Measurements from ENCODE around the gene CHMP2A. TPM values are rescaled to one million over a fixed set of nuclear protein-coding genes. Genes with fewer than 3 reads are reported as not detected.

Gene CHMP2A
- total RNA-seq, 4 donors from 2014 or later = 79.2 to 115 (median 101) TPM

DNA sequence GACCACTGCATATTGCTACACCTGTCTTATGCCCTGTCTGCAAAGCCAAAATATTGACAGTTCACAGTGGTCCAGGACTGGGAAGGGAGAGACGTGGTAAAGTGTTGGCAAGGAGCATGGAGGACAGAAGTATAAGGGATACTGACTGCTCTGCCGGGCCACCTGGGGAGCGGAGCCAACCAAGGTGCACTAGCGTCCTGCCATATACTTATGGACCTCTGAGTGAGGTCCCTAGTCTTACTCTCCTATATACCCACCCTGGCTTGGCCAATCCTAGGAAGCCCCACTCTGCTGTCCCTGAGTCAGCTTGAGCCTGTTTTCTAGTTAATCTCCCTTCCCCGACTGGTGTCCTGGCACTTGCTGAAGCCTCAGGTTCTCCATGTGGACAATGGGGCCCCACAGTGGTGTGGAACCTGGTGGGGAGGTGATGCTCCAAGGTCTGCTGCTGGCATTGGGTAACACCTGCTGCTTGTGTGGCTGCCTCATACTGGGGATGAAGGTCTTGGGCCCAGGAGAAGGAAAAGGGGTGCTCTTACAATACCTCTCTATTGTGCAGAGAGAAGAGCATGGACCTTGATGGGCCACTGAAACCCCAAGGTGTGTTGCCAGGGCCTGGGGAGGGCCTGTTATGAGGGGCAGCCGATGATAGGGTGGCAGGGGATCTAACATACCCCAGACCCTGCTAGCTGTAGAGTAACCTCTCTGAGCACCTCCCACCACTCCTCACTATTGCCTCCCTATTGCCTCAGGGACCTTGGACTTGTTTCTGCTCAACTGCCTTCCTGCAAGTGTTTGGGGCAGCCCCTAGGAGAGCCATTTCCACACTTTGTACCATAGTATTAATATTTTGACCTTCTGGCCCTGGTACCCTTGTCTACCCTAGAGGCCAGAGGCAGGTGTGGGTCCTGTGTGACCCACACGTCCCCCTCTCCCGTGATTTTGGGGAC lies 17.8 kb downstream of the CHMP2A start:
- no peak overlapping the region for H3K27ac ChIP-seq
- no peak overlapping the region for H3K4me3 ChIP-seq
- no peaks in the 10 kb centered on the region for H3K9me3 ChIP-seq
- no peak for DNase-seq
- H3K4me1 ChIP-seq = peaks cover 4 to 9% (median 7%) of the 10 kb centered on the region in 4 donors
- no peaks in the 10 kb centered on the region for H3K36me3 ChIP-seq
- TF ChIP-seq, protein P1, sequence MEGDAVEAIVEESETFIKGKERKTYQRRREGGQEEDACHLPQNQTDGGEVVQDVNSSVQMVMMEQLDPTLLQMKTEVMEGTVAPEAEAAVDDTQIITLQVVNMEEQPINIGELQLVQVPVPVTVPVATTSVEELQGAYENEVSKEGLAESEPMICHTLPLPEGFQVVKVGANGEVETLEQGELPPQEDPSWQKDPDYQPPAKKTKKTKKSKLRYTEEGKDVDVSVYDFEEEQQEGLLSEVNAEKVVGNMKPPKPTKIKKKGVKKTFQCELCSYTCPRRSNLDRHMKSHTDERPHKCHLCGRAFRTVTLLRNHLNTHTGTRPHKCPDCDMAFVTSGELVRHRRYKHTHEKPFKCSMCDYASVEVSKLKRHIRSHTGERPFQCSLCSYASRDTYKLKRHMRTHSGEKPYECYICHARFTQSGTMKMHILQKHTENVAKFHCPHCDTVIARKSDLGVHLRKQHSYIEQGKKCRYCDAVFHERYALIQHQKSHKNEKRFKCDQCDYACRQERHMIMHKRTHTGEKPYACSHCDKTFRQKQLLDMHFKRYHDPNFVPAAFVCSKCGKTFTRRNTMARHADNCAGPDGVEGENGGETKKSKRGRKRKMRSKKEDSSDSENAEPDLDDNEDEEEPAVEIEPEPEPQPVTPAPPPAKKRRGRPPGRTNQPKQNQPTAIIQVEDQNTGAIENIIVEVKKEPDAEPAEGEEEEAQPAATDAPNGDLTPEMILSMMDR (IDR thresholded peaks at IDR 0.05) = no peak
- TF ChIP-seq POLR2A (IDR thresholded peaks at IDR 0.05) = no peak
- H3K27me3 ChIP-seq = peaks cover 0 to 8% of the 10 kb centered on the region in 2 donors

DNA sequence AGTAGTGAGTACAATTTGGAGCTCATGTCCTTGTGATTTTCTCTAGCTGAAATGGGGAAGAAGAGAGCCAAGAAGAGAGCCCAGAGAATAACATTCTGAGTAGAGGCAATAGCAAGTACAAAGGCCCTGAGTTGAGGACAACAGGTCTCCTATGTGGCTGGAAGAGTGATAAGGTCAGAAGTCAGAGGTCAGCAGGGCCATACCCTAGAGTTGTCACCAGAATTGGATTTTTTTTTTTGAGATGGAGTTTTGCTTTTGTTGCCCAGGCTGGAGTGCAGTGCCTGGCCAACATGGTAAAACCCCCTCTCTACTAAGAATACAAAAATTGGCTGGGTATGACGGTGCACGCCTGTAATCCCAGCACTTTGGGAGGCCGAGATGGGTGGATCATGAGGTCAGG lies 19.0 kb downstream of the CHMP2A start:
- H3K36me3 ChIP-seq = no peaks in the 10 kb centered on the region
- H3K4me3 ChIP-seq = no peak overlapping the region
- DNase-seq = no peak
- peaks cover 4 to 9% (median 7%) of the 10 kb centered on the region in 4 donors for H3K4me1 ChIP-seq
- peaks cover 0 to 8% of the 10 kb centered on the region in 2 donors for H3K27me3 ChIP-seq
- H3K27ac ChIP-seq = no peak overlapping the region
- H3K9me3 ChIP-seq = no peaks in the 10 kb centered on the region
- TF ChIP-seq POLR2A (IDR thresholded peaks at IDR 0.05) = no peak
- TF ChIP-seq, protein P1 (IDR thresholded peaks at IDR 0.05) = no peak

DNA sequence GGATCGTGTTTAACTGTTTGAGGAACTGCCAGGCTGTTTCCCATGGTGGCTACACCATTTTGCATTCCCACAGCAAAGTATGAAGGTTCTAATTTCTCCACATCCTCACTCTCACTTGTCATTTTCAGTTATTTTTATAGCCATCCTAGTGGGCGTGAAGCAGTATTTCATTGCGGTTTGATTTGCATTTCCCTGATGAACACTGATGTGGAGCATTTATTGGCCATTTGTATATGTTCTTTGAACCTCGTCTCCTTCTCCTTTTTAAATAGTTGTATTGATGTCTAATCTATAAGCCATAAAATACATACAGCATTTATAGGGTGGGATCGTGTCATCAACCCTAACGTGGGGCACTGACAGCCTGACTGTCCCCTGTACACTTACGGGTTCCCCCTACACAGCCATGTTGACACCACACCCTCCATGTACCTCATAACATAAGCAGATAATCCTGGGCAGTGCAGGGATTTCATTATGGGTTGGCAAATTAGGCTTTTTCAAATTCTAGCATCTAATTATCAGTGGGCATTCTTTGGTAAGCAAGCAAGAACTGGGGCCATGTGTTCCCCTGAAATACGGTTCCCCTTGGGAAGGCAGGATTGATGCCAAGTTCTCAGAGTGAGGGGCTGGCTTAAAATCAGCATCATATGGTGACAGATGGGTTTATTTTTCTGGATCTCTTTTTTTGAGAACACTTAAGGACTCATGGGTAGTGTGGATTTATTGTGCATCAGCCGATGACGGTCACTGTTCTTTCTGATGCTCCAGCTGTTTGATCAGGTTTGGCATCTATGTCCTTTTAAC lies 23.7 kb downstream of the CHMP2A start:
- TF ChIP-seq, protein P1 (IDR thresholded peaks at IDR 0.05) = no peak
- TF ChIP-seq POLR2A (IDR thresholded peaks at IDR 0.05) = no peak
- Histone ChIP-seq H3K4me1 (no peaks in the 10 kb centered on the region), H3K27ac (no peak overlapping the region), H3K4me3 (no peak overlapping the region), H3K27me3 (no peaks in the 10 kb centered on the region), H3K9me3 (no peaks in the 10 kb centered on the region), H3K36me3 (no peaks in the 10 kb centered on the region)
- DNase-seq = no peak

DNA sequence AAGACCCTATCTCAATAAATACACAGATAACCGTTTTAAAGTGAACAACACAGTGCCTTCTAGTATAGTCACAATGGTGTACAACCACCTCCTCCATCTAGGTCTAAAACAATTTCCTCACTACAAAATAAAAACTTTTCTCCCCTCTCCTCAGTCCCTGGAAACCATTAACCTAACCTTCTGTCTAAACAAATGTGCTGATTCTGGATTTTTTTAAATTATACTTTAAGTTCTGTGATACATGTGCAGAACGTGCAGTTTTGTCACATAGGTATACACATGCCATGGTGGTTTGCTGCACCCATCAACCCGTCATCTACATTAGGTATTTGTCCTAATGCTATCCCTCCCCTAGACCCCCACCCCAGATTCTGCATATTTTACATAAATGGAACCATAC lies 25.5 kb downstream of the CHMP2A start:
- no peak for DNase-seq
- TF ChIP-seq POLR2A (IDR thresholded peaks at IDR 0.05) = no peak
- TF ChIP-seq, protein P1 (IDR thresholded peaks at IDR 0.05) = no peak
- H3K27ac ChIP-seq = no peak overlapping the region
- no peaks in the 10 kb centered on the region for H3K27me3 ChIP-seq
- no peaks in the 10 kb centered on the region for H3K9me3 ChIP-seq
- no peaks in the 10 kb centered on the region for H3K4me1 ChIP-seq
- H3K4me3 ChIP-seq = no peak overlapping the region
- no peaks in the 10 kb centered on the region for H3K36me3 ChIP-seq

DNA sequence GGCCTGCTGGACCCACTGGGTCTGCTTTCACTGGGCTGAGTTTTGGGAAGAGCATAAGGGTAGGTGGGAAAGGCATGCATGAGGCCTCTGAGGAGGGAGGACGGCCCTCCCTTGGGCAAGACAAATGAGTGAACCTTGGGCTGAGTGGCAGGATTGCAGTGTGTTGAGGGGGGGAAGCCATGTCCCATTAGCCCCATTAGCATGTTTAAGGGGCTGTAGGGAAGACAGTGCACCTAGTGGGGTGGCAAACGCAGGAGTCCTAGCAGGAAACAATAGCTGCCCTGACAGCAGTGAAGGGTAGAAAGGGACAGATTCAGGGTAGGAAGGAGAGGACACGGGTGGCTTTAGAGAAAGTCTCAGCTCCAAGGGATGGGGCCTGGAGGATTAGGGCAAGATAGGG lies 32.2 kb downstream of the CHMP2A start:
- H3K4me1 ChIP-seq = peaks cover 3 to 18% (median 12%) of the 10 kb centered on the region in 4 donors
- TF ChIP-seq POLR2A (IDR thresholded peaks at IDR 0.05) = no peak
- TF ChIP-seq, protein P1 (IDR thresholded peaks at IDR 0.05) = no peak
- no peaks in the 10 kb centered on the region for H3K27me3 ChIP-seq
- no peaks in the 10 kb centered on the region for H3K36me3 ChIP-seq
- DNase-seq = no peak
- H3K4me3 ChIP-seq = no peak overlapping the region
- no peak overlapping the region for H3K27ac ChIP-seq
- no peaks in the 10 kb centered on the region for H3K9me3 ChIP-seq
